Cardiac septum (tissue), 1 donor: ENCODE data around the gene ZNF432. TPM values are rescaled to one million over a fixed set of nuclear protein-coding genes. Genes with fewer than 3 reads are reported as not detected.
"Not testable (repeated sequence)": the region's sequence is repeated elsewhere in the genome, so short reads cannot be mapped to it uniquely, and the experiment has no call there.

Experiments used
- DNase-seq: peaks from one replicate; pipeline ENCODE4 v3.0.0-alpha.2; 2020; ENCODE audit warnings: low spot score
- intact Hi-C: fragments of 100-400 bp; cut with DNase I; formaldehyde crosslinking; loops from one replicate; pipeline ENCODE4 v1.14.0; 2022
- long read RNA-seq: library from polyadenylated mRNA; unstranded; transcript quantifications from one replicate; pipeline ENCODE4 v2.0.0, GENCODE V29; 2021
- total RNA-seq: library from RNA; stranded (reverse); fragmentation: NEBNext Ultra II Directional; extraction: Animal tissue kit (Norgen Biotek cat#: 25700); gene quantifications from one replicate; pipeline ENCODE4 v1.2.1, GENCODE V29; 2021
- donor health status: DM: no; HTN: no; CAD: no.

Gene ZNF432
- 9.6 TPM for total RNA-seq
- long read RNA-seq, partial matches to known transcripts = 1 of 4 reads
- long read RNA-seq, other reads (novel, unspliced or antisense) = 1 of 4 reads

DNA sequence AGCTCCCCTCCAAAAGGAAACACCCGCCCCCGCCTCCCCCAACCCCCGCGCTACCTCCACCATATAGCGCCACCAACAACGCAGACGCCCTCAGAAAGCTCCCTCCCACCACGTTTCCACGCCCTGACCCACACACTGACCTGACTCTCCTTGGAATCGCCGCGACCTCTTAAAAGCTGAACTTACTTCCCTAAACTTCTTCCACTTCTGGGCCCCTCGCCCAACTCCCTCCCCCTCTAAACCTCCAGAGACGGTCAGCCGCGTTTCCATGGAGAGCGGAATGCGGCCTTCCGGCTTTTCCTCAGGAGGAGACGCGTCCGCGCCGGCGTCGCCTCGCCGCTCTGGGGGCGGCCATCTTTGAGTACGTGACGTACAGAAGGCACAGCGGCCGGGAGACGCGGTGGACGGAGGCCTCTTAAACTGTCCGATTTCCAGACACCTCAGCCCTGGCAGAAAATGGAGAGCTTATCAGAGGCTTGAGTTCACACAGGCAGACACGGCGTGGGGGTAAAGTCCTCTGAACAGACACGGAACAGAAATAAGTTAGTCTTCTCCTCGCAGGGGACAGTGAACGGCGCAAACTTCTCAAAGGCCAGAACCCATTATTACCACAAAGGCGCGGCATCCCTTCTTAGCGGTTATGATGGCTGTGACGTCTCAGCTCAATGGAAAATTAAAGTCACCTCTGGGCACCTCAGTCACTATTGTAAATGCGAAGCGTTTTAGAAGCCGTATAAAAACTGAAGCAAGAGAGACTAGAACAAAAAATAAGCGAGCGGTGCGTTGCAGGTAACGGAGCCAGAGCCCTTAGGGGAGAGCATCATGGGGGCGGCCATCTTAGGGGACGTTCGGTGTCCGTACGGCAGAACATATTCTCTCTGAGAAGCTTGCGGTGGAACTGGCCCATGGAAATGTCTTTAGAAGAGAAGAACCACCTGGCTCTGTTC lies at the start of gene ZNF432:
Gene ZNF432, minus strand, starts transcription at position 284 of the 947 bp plus-strand sequence. CDS start 1,970 bp downstream, outside the sequence.
- intact Hi-C loops = loop anchor here (1.0 to 5.0 kb wide), 3 partner anchors 21 to 62 kb away; partner anchors contain the start of genes ZNF350, ZNF614 and ZNF615
- DNase-seq = peak; percentile 97

DNA sequence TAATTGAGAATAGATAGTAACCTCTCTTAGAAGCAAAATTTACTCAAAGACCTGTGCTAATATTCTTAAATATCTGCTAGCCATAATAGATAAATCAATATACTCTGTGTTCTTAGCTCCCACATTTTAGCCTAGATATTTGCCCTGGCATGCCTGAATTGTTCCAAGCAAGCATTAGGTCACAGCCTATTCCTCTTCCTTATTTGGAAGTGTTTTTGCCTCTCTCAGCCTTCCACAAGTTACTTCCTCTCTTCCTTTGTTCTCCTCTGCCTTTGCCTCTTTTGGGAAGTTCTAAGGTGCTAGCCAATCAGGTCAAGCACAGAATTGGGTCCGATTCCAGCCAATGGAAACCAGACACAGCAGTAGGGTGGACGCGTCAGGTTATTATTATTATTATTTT lies 47.8 kb upstream of the ZNF432 start:
- intact Hi-C loops, DNase-seq: not testable (repeated sequence)

DNA sequence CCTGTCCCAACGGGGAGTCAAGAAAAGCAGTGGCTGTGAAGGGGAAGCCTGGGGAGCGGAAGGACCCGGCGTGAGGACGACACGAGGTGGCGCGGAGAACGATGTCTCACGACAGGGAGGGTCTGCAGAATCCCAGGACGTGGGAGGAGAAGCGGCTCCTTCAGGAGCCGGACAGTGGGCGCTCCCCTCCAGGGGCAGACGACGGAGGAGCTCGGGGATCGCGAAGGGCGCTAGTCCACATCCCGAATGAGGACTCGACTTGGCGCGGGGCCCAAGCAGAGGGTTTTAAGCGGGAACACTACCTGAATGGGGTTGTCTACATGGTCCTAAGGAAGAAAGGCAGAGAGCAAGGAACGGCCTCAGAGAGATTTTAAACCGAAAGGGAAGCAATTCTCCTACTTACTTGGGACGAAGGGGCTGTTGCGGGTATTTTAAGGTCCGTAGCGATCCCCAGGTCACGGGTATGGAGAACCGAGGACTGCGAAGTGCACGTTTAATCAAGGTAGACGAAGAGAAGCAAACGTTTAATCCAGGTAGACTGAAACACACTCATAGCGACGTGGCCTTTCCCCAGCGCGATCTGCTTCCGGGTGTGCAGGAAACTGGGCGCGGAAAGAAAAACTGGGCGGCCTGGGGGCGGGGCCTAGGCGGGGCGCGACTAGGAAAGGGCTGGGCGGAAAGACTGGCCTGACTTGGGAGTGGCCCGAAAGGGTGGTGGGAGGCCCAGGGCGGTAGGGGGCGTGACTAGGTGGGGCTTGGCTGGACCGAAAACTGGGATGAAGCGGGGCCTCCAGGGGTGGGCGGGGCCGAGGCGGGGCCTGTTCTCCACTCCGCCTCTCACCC lies 46.8 kb upstream of the ZNF432 start, which contains the start of gene ZNF841:
Gene ZNF841, minus strand, starts transcription at position 594 of the 843 bp plus-strand sequence. CDS start 10,964 bp downstream, outside the sequence.
- DNase-seq = peak; percentile 96
- intact Hi-C loops = no loop called here

DNA sequence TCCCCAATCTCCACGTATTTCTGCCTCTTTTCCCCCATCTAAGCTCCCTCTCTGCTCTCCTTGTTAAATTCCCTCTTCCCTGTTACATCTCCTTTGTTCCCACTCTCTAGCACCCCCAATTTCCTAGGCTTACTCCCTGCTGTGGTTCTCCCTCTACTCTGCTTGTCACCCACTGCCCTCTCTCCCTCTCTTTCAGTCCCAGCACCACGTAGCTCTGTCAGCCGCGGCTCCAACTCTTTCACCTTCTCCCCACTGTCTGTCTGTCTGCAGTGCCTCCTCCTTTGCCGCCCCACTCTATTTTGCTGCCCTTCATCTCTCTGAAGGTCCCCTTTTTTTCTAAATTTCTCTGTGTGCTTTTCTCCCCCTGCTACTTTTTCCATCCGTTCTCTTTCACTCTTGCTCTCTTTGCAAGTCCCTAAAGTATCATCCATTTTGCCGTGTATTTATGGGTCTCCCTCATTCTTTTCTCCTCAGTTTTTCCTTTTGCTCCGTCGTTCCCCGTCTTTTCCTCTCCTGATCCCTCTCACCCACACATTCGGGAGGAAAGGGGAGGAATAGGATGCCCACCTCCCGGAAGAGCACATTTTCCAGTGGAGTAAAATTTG lies 46.0 kb upstream of the ZNF432 start:
- intact Hi-C loops = no loop called here

DNA sequence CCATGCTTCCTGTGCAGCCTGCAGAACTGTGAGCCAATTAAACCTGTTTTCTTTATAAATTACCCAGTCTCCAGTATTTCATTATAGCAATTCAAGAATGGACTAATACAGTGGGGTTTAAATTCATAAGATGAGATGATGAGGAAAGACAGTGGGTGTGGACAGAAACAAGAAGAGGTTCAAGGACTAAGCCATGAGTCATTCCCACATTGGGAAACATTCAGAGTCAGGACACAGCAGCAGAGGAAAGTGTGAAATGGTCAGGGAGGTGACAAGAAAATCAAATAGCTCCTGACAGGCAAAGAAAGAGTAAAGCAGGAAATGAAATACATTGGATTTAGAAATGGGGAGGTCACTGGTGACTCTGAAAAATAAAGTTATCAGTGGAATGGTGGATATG lies 37.8 kb upstream of the ZNF432 start:
- intact Hi-C loops = no loop called here
- no peak for DNase-seq

More for the DNA sequence above, 46.0 kb upstream of the ZNF432 start:
- no peak for DNase-seq

DNA sequence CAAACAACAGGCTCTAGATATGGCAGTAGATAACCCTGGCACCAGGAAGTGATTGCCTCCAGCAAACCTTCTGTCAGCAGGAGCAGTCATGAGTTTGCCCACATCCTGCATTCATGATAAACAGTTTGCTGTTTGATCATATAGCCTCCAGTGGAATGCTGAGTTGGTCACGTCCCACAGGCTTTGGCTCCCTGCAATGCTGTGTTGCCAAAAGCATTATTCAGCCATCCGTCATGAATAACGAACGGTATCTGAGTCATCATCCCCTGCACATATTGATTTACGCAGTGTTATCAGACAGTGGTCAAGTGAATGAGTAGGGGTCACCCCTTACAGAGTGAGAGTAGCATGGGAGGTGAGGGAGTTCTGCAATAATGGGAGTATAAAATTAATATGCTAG lies 21.9 kb upstream of the ZNF432 start:
- intact Hi-C loops = no loop called here
- no peak for DNase-seq

DNA sequence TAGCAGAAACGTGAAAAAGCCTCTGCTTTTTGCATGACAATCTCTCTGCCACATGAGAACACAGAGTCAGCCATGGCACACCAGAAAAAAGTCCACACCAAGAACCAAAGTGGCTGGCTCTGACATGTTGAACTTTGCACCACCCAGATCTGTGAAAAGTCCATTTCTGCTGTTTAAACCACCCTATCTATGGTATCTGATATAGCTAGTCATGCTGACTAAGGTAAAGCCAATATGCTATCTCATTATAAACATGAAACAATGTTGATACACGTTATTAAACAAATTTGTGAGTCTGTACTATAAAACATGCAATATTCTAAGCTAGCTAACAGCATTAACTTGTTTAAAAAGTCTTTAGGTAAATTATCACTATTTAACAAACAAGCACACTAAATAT lies 21.0 kb upstream of the ZNF432 start:
- intact Hi-C loops = no loop called here

DNA sequence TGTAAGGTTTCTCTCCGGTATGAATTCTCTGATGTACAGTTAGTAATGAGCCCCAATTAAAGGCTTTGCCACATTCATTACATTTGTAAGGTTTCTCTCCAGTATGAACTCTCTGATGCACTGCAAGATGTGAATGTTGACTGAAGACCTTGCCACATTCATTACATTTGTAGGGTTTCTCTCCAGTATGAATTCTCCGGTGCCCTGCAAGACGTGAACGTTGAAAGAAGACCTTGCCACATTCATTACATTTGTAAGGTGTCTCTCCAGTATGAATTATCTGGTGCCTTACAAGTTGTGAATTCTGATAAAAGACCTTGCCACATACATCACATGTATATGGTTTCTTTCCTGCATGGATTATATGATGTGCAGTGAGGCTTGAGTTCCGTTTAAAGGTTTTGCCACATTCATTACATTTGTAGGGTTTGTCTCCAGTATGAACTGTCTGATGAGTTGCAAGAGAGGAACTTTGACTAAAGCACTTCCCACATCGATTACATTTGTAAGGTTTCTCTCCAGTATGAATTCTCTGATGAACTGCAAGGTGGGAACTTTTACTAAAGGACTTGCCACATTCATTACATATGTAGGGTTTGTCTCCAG lies 17.7 kb upstream of the ZNF432 start:
- no peak for DNase-seq
- intact Hi-C loops = no loop called here

More for the DNA sequence above, 21.0 kb upstream of the ZNF432 start:
- DNase-seq = no peak

DNA sequence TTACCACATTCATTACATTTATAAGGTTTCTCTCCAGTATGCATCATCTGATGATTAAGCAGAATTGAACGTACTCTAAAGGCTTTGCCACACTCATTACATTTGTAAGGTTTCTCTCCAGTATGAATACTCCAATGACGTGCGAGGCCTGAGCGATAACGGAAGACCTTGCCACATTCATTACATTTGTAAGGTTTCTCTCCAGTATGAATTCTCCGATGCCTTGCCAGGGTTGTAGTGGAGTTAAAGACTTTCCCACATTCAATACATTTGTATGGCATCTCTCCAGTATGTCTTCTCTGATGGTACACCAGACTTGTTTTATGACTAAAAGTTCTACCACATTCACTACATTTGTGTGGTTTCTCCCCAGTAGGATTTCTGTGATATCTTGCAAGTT lies 16.8 kb upstream of the ZNF432 start:
- no peak for DNase-seq
- intact Hi-C loops = no loop called here

DNA sequence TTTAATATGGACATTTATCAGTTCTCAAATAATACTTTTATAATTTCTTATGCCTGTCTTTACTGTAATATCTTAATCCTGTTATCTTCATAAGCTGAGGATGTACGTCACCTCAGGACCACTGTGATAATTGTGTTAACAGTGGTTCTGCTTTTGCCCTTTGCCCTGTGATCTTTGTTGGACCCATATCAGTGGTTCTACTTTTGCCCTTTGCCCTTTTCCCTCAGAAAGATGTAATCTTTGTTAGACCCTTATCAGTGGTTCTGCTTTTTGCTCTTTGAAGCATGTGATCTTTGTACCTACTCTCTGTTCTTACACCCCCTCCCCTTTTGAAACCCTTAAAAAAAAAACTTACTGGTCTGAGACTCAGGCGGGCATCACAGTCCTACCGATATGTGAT lies 7.8 kb upstream of the ZNF432 start:
- intact Hi-C loops, DNase-seq: not testable (repeated sequence)

DNA sequence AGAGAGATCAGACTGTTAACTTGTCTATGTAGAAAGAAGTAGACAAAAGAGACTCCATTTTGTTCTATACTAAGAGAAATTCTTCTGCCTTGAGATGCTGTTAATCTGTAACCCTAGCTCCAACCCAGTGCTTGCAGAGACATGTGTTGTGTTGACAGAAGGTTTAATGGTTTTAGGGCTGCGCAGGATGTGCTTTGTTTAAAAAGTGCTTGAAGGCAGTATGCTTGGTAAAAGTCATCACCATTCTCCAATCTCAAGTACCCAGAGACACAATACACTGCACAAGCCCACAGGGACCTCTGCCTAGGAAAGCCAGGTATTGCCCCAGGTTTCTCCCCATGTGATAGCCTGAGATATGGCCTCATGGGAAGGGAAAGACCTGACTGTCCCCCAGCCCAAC lies 3.1 kb upstream of the ZNF432 start:
- DNase-seq, intact Hi-C loops: not testable (repeated sequence)

DNA sequence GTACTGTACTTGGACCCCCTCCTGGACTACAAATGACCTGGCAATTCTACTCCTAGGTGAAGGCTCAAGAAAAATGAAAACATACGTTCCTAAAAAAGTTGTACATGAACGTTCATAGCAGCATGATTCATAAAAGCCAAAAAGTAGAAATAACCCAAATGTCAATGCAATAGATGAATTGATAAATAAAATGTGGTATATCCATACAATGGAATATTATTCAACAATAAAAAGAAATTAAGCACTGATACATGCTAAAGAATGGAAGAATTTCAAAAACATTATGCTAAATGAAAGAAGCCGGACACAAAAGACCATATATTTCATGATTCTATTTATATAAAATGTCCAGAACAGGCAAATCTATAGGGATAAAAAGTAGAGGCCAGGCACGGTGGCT lies 9.5 kb downstream of the ZNF432 start:
- intact Hi-C loops = no loop called here
- no peak for DNase-seq

DNA sequence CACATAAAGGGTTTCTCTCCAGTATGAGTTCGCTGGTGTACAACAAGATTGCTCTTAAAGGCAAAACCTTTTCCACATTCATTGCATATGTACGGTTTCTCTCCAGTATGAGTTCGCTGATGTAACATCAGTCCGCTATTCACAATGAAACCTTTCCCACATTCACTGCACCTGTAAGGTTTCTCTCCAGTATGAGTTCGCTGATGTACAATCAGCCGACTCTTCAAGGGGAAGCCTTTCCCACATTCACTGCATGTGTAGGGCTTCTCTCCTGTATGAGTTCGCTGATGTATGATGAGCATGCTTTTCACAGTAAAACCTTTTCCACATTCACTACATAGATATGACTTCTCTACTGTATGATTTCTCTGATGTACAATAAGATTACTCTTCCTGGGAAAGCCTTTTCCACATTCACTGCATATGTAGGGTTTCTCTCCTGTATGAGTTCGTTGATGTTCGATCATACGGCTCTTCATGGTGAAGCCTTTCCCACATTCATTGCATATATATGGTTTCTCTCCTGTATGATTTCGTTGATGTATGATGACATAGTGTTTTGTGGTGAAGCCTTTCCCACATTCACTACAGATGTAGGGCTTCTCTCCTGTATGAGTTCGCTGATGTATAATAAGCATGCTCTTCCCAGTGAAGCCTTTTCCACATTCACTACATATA lies 14.4 kb downstream of the ZNF432 start:
- no peak for DNase-seq
- intact Hi-C loops = no loop called here

DNA sequence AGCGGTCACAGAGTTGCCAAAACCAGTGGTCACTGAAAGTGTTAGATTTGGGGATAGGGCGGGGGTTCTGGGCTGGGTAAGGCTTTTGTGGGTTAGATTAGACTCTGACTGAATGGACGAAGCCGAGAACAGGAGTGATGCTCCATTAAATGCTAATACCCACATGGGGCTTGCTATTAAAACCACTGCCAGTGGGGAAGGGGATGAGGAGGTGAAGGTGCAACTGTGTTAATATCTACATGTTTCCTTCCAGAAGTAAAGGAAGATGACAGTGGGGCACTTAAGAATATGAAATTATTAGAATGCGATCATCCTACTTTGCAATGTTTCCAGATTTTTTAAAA lies 19.9 kb downstream of the ZNF432 start:
- intact Hi-C loops = loop anchor here (1.0 to 5.0 kb wide), 2 partner anchors 20 to 41 kb away; partner anchors contain the start of genes ZNF350 and ZNF432
- no peak for DNase-seq

DNA sequence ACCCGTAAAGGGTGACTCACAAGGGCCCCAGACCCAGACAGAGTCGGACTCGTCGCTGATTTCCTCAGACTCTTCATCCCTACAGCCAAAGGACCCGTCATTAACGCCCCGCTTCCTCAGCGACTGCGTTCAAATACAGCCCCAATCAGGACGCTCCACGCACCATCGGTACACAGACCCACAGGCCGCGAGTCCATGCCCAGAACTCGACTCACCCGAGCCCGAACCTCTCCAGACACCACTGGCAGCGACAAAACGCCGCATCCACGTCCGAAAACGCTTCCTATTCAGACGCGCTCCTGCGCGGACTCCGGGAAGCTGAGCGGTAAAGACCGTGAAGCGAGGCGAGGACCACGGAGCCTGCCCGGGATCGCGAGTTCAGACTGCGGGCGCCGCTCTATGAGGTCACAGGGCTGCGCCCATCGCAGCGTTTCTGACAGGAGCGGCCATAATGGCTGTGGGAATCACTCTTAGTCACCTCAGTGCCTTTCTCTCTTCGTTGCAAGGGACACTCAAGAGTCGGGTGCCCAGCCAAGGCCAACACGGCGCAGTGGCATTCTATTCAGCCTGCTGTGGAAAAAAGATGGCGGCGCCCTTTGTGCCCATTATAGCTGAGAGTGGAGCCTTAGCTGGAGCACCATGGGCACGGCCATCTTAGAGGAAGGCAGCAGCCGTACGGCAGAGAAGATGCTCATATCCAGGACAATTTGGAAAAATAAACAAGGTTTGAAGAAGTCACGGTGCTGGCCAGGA lies 20.4 kb downstream of the ZNF432 start, which contains the start of gene ZNF614:
Gene ZNF614, minus strand, starts transcription at position 353 of the 753 bp plus-strand sequence. CDS start 2,634 bp downstream, outside the sequence.
- peak; percentile 94 for DNase-seq
- intact Hi-C loops = loop anchor here (1.0 to 5.0 kb wide), 2 partner anchors 20 to 41 kb away; partner anchors contain the start of genes ZNF350 and ZNF432

DNA sequence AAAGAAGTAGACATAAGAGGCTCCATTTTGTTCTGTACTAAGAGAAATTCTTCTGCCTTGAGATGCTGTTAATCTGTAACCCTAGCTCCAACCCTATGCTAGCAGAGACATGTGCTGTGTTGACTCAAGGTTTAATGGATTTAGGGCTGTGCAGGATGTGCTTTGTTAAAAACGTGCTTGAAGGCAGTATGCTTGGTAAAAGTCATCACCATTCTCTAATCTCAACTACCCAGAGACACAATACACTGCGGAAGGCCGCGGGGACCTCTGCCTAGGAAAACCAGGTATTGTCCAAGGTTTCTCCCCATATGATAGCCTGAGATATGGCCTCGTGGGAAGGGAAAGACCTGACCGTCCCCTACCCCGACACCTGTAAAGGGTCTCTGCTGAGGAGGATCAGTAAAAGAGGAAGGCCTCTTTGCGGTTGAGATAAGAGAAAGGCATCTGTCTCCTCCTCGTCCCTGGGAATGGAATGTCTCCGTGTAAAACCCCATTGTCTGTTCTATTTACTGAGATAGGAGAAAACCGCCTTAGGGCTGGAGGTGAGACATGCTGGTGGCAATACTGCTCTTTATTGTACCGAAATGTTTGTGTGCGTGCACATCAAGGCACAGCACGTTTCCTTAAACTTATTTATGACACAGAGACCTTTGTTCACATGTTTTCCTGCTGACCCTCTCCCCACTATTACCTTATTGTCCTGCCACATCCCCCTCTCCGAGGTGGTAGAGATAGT lies 22.2 kb downstream of the ZNF432 start:
- intact Hi-C loops = loop anchor here (5.0 kb wide), 1 partner anchor 39 kb away; the partner anchor contains the start of gene ZNF350
- not testable (repeated sequence) for DNase-seq

DNA sequence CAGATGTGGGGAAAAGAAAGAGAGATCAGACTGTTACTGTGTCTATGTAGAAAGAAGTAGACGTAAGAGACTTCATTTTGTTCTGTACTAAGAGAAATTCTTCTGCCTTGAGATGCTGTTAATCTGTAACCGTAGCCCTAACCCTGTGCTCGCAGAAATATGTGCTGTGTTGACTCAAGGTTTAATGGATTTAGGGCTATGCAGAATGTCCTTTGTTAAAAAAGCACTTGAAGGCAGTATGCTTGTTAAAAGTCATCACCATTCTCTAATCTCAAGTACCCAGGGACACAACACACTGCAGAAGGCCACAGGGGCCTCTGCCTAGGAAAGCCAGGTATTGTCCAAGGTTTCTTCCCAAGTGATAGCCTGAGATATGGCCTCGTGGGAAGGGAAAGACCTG lies 24.2 kb downstream of the ZNF432 start:
- intact Hi-C loops = not testable (repeated sequence)

More for the DNA sequence above, 24.2 kb downstream of the ZNF432 start:
- DNase-seq = not testable (repeated sequence)
